ENCODE data around the gene CDH5.

Gene CDH5

GRCh38 chr16:66353055-66353454, 13.4 kb upstream of the CDH5 start:
- FAIRE-seq (no peak), DNase-seq (ENCODE audit: extremely low spot score, insufficient read length, low read depth) (no peak)

DNA sequence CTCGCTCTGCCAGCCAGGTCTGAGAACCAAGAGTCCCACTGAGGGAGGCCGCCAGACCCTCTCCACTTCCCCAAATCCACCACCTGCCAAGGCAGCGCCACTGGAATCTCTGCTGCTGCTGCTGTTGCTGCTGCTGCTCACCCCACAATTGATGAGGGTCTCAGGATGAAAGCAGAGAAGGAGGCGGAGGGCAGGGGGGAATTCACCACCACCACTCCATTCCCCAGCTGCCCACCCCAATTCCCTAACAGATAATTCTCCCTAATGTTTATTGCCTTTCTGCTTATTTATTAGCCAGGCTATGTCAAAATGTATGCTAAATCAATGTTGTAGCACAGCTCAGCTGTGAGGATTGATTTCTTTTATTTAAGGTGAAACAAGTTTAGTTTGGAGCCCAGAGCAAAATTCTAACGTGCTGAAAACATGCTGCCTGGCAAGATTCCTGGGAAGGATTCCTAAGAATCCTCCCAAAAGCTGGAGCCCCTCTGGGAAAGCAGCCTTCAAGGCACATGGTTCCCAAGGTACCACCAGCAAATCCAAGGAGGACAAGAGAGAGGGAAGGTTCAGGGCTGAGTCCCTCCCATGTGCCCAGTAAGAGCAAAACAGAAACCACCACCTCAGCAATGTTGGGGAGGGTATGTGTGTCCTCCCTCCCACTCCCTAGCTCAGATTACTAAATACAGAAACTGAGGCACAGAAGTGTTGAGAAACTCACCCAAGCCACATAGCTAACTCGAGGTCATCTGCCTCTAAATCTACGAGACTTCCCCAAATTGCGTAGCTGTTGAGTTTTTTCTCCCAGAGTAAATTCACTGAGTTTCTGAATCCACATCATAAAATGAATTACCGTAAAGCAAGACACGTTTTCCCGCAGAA, 12.2 kb upstream of the CDH5 start:
- DNase-seq (ENCODE audit: extremely low spot score, insufficient read length, low read depth) (no peak), FAIRE-seq (no peak)

GRCh38 chr16:66355526-66355925, 11.0 kb upstream of the CDH5 start:
- no peak for FAIRE-seq

GRCh38 chr16:66357523-66357928, 9.0 kb upstream of the CDH5 start:
- peak; percentile 21 for FAIRE-seq
- peak; percentile 18 for DNase-seq (ENCODE audit: extremely low spot score, insufficient read length, low read depth)

More at GRCh38 chr16:66355526-66355925, 11.0 kb upstream of the CDH5 start:
- no peak for DNase-seq (ENCODE audit: extremely low spot score, insufficient read length, low read depth)

DNA sequence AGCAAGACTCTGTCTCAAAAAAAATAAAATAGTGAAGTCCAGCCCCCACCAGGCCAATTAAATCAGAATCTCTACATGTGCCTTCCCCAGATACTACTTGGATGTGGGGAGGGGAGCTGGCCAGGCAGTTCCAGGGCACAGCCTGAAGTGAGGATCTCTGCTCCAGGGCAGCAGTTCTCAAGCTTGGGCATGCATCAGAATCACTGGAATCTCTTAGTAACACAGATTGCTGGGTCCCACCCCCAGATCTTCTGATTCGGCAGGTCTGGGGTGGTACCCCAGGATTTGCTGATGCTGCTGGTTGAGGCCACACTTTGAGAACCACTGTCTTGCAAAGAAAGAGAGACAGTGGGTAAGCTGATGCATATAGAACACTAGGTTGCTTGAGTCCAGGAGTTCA, 8.3 kb upstream of the CDH5 start:
- DNase-seq (ENCODE audit: extremely low spot score, insufficient read length, low read depth), result no peak
- FAIRE-seq, result no peak

- FAIRE-seq (no peak), DNase-seq (ENCODE audit: extremely low spot score, insufficient read length, low read depth) (no peak)
Measured at GRCh38 chr16:66359012-66359411, 7.5 kb upstream of the CDH5 start.

GRCh38 chr16:66359811-66360608, 6.5 kb upstream of the CDH5 start:
- DNase-seq (ENCODE audit: extremely low spot score, insufficient read length, low read depth) (no peak), FAIRE-seq (no peak)

- no peak for FAIRE-seq
- no peak for DNase-seq (ENCODE audit: extremely low spot score, insufficient read length, low read depth)
Measured at GRCh38 chr16:66360624-66361324, 5.7 kb upstream of the CDH5 start.

- no peak for DNase-seq (ENCODE audit: extremely low spot score, insufficient read length, low read depth)
- no peak for FAIRE-seq
Measured at GRCh38 chr16:66361604-66362135, 4.8 kb upstream of the CDH5 start.

DNA sequence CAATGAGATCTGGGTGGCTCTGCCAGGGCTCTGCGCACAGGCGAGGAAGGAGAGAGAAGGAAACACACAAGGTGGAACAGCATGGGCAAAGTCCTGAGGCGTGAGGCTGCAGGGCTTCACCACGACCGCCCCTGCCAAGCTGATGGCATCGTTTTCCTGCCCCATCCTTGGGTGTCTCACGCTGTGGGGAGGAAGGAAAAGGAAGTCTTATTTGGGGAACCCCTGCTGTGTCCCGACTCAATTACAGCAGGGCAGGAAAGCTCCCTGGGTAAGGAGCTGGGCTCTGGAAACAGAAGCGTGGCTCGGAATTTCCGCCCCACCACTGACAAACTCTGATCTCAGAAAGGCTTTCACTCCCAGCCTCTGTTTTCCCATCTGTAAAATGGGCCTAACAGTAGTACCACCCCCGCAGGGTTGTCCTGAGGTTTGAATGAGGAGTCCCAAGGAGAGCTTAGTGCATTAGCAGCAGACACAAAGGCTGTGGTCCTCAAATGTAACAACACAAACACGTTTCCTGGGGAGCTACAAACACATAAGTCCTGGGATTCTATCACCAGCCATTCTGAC, 3.2 kb upstream of the CDH5 start:
- FAIRE-seq (no peak), DNase-seq (ENCODE audit: extremely low spot score, insufficient read length, low read depth) (no peak)

DNA sequence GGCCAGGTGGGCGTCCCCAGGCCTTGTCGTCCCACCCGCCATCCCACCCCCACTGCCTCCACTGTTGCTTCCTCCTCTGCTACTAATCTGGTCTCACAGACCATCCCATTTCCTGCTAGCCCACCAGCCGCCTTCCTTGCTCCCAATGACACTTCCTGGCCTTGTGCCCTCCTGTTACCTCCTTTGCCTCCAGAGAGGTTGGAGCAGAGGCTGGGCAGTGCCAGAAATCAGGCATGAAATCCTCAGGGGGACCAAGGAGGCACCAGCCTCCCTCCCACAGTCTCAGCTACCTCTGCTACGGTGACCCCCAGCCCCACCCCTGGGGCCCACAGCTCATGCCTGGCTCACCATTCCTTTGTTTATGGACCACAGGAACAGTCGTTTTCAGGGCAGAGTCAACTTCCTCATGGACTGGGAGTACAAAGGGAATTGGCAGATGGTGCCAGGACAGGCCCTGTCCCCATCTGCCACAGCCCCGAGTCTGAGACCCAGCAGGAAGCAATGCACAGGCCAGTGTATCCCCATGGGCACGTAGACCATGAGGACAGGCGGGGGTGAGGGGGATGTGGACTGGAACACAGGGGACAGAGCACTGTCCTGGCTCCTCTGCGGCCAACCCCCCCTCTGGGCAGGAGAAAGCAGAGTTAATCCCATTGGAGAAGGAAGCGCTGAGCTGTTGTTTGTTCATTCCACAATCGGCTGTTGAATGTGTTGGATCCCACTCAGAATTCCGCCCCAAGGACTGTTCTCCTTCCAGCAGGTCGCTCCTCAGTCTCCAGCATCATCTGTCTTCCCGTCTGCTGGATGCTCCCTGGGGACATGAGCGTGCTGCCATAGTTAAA, 2.2 kb upstream of the CDH5 start:
- no peak for FAIRE-seq
- no peak for DNase-seq (ENCODE audit: extremely low spot score, insufficient read length, low read depth)

GRCh38 chr16:66364959-66365306, 1.6 kb upstream of the CDH5 start:
- FAIRE-seq (no peak), DNase-seq (ENCODE audit: extremely low spot score, insufficient read length, low read depth) (no peak)

- DNase-seq (ENCODE audit: extremely low spot score, insufficient read length, low read depth) (no peak), FAIRE-seq (no peak)
Measured at GRCh38 chr16:66365651-66366050, 840 bp upstream of the CDH5 start.

DNA sequence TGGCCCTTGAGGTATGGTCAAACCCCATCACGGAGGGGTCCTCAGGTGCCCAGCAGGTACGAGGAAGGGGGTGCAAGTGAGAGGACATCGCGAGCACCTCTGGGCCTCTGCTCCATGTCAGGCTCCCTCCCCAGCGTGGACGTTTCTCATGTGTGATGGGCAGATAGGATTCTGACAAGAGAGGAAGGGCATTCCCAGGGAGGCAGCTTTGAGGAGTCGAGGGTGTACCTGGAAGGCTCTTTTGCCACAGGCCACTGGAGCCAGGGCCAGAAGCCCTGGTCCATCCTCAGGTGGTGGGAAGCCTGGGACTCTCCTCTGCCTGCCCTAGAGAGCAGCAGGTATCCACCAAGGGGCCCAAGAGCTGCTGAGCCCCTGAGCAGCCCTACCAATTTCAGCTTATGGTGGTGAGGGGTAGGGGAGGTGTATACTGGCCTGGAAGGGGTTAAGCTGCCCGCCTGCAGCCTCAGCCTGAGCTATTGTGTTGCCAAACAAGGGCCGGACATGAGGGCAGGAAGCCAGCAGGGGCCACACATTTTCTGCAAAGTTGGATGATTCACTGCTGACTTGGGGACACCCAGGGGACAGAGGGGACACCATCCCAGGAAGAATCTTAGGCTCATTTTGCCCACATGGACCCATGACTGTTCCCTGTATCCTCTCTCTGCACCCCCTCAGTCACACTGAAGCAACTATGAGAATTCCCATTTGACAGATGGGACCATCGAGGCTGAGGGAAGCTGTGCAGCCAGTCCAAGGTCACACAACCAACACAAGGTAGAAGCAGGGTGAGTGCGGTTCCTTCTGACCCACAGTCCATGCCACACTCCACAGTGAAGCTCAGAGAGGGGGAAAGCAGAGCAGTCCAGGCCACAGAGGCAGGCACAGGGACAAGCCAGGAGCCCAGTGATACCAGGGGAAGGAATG, 1.7 kb downstream of the CDH5 start:
- DNase-seq (ENCODE audit: extremely low spot score, insufficient read length, low read depth), result no peak
- FAIRE-seq, result no peak

DNA sequence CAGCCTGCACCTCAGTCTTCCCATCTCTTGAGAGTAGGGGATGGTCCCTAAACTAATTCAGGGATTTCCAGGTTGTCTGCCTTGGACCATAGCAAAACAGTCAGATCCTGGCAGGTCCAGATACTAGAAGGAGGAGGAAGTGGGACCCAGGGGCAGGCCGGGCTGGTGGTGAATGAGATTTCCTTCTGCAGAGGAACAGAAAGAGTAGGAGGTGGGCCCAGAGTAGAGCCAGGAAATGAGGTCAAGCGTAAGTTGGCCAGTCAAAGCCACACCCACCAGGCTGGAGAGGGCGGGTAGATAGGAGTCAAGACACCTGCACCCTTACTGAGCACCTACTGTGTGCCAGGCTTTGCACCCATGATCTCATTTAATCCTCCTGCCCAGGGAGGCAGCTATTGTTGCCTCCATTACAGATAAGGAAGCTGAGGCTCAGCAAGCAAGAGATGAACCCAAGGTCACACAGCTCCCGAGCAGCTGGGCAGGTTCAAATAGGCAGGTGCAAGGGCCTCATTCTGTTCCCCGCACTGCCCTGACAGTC, 2.6 kb downstream of the CDH5 start:
- DNase-seq (ENCODE audit: extremely low spot score, insufficient read length, low read depth) (no peak), FAIRE-seq (no peak)

GRCh38 chr16:66370786-66371684, 4.5 kb downstream of the CDH5 start:
- DNase-seq (ENCODE audit: extremely low spot score, insufficient read length, low read depth), result no peak
- FAIRE-seq, result no peak

Measured in GM18507 (cell line).